ENCODE results near the gene IPPK.

IPPK gene

GRCh38 chr9:92669890-92670708, at the start of gene IPPK:
Gene IPPK (minus strand): TSS chr9:92670131. CDS start chr9:92669988, 143 bp downstream.
- peak; percentile 99 for DNase-seq (ENCODE audit: low spot score)

DNA sequence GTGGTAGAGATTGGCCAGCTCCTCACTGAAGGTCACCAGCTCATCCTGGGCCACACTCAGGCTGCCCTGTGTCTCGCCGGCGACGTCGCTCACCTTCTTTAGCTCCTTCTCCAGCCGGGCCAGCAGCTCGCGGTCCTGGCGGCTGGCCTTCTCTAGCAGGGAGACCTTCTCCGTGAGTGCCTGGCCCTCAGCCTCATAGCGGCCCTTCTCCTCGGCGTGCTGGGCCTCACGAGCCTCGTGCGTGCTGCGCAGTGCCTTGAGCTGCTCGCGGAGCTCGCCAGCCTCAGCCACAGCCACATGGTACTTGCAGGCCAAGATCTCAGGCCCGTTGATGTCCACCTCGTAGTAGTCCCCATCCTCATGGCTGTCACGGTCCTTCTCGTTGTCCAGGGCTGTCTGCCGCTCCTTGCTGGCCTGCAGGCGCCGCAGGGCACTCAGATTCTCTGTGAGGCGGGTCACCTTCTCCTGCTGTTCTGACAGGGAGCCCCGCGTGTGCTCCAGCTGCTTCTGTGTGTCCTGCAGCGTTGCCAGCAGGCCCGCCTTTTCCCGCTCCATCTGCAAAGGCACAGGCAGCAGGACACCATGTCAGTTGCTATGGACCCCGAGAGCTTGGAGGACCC, 49.2 kb upstream of the IPPK start:
- DNase-seq (ENCODE audit: low spot score): no peak

DNA sequence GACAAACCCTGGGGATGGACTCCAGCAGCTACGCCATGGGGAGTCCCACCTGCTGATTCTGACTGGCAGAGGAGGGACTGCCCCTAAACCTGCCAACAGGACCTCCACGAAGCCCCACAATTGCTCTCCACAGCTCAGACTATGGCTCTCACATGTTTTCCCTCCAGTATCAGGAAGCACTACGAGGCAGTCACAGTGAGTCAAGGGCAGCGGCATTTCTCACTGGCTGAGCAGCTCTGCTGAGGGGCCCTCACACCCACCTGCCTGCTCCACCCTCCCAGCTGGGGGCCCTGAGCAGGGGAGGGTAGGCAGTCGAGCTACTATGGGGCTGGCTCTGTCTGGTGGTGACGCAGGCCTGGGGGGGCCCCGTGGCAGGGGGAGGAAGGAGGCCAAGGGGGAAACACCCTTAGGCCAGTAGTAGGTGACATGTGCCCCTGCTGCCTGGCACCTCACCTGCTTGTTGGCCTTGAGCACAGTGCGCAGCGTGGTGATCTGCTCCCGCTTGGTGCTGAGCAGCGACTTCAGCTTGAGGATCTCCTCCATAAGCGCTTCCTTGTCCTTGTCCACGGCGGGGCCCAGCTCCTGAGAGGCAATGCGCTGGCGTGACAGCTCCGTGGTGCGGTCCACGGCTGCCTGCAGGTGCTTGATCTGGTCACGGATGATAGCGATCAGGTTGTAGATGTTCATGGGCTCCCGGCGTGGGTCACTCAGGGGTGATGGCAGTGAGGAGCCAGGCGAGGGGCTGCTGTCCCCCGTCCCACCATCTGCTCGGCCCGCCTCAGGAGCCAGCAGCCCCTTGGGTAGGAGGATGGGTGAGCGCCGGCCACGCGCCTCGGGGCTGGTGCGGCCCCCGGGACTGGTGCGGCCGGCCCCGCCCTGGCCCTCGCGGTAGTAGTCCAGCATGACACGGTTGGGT, 48.4 kb upstream of the IPPK start:
- DNase-seq (ENCODE audit: low spot score): no peak

DNA sequence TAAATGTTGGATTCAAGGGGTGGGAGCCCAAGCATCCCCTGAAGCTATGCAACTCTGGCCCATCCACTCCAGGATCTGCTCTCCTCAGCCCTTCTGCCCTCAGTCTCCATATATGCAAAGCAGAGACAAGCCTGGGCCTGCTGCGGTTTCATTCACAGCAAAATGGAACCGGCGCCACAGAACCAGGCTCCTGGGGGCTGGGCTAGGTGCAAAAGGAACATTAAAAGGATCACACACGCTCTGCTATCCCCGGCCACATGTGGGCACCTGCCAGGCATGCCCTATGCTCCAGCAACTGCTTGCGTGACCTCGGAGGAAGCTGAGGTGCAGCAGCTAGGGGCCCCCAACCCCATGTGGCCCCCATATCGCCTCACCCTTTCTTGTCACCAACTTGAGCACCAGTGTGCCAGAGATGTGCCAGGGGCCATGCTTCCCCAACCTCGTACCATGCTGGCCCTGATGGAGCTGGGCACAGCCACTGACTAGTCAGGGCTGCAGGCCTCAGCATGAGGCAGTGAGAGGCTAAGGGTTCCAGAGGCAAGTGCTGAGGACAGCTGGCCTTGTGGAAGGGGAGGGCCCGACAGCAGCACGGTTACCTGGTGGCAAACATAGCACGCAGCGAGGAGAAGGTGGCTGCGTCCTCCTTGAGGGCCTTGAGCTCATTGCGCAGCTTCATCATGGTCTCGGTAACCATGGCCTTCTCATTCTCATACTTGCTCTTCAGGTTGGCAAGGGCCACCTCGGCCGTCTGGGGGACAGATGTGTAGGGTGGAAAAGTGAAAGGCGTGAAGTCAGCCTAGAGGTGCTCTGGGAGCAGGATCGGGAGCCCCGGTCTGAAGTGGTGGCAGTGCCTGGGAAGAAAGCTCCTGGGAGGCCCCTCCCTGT, 47.5 kb upstream of the IPPK start:
- DNase-seq (ENCODE audit: low spot score): no peak

- DNase-seq (ENCODE audit: low spot score): peak; percentile 52
These were observed 46.6 kb upstream of the IPPK start for GRCh38 chr9:92716557-92716956.

GRCh38 chr9:92715488-92716231, 45.7 kb upstream of the IPPK start:
- no peak for DNase-seq (ENCODE audit: low spot score)

GRCh38 chr9:92714787-92715487, 45.0 kb upstream of the IPPK start:
- no peak for DNase-seq (ENCODE audit: low spot score)

- DNase-seq (ENCODE audit: low spot score): no peak
These were observed 44.1 kb upstream of the IPPK start for GRCh38 chr9:92714016-92714415.

DNA sequence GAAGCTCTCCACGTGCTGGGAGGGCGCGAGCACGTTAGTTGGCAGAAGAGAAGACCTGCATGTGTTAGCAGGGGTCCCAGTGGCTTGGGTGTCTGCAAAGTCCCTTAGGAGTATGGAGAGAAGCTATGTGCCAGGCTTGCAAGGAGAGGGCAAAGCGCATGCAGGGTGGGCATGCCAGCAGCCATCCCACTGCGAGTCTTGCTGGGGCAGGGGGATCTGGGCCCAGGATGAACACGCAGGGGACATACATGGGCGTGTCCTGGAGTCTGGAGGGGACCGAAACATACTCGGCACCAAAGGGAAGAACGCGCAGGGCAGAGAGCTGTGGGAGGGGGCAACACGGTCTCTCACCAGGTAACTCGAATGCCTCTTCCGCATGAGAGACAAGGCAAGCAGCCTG, 43.6 kb upstream of the IPPK start:
- no peak for DNase-seq (ENCODE audit: low spot score)

DNA sequence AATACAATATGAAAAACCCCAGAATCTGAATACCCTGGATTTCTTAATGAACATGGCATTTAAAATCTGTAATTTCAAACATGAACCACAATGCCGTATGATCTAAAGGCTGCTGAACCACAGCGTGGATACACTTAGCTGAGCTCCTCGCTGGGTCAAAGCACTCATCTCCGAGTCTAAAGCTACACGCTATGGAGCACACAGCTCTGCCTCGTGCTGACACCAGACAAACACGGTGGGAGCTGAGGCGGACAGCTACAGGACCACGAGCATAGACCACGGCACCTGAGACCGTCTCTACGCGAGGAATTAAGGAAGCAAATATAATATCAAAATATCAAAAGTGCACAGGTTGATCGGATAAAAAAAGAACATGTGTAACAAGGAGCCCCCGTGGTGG, 42.8 kb upstream of the IPPK start:
- no peak for DNase-seq (ENCODE audit: low spot score)

- DNase-seq (ENCODE audit: low spot score): no peak
These were observed 41.9 kb upstream of the IPPK start for GRCh38 chr9:92711844-92712243.

DNA sequence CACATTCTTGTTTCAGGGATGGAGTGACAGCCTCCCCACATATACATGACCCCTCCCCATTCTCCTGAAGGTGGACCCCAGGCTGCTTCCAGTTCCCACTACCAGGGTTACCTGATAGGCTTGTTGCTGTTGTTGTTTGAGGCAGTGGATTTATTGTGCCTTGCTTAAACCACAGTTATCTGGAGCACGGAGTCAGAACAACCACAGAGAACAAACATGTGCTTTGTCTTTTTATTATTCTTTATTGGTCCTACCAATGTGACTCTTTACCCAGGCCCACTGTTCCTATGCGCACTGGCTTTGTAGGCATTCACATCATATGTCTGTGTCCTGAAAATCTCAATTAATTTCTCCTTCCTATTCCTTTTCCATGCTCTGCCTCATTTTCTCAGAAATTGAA, 41.2 kb upstream of the IPPK start:
- no peak for DNase-seq (ENCODE audit: low spot score)

GRCh38 chr9:92710368-92710767, 40.4 kb upstream of the IPPK start:
- no peak for DNase-seq (ENCODE audit: low spot score)

GRCh38 chr9:92709954-92710353, 40.0 kb upstream of the IPPK start:
- DNase-seq (ENCODE audit: low spot score): no peak

DNA sequence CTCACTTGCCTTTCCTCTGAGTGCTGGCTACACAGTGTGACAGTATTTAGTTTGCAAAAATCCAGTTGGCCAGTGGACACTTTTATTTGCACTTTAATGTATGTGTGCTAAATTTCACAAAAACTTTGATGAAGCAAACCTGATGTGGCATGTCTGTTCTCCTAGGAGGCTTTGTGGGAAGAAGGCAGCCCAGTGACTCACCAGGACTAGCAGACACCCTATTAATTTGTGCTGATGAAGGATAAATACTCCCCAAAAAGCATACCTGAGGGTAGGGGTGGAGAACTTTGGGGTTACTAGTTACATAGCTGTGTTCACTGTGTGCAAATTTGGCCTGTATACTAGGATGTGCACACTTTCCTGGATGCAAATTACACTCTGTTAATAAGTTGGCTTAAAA, 39.3 kb upstream of the IPPK start:
- DNase-seq (ENCODE audit: low spot score): no peak

DNA sequence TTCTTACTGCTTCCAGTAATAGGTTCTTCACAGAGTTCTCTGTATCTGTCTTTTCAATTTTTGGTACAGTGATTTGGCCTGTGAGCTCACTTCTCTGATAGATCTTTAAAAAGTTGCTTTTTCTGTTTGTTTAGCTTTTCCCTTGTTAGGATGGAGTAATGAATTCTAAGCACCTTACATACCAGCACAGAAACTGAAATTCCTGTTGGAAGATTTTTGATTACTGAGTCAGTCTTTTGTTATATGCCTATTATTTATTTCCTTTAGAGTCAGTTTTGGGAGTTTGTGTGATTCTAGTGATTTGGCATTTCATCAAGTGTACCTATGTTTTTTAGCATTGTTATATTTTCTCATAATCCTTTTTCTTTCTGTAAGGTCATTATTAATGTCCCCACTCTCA, 37.6 kb upstream of the IPPK start:
- DNase-seq (ENCODE audit: low spot score): peak; percentile 26

- DNase-seq (ENCODE audit: low spot score): peak; percentile 43
These were observed 36.4 kb upstream of the IPPK start for GRCh38 chr9:92706218-92706940.

- DNase-seq (ENCODE audit: low spot score): no peak
These were observed 34.6 kb upstream of the IPPK start for GRCh38 chr9:92704528-92704927.

- no peak for DNase-seq (ENCODE audit: low spot score)
These were observed 26.7 kb upstream of the IPPK start for GRCh38 chr9:92696619-92697018.

DNA sequence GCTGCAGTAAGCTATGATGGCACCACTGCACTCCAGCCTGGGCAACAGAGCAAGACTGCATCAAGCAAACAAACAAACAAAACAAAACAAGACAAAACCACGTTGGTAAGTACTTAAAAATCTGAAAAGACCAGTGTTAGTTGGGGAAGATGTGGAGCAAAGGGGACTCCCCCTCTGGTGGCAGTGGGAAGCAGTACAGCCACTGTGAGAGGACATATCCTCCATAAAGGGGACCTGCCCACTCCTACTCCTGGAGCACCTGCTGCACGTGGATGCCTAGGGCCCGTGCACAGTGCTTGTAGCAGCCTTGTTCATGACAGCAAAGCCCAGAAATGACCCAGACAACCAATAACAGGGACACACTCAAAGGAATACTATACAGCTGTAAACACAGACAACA, 17.0 kb upstream of the IPPK start:
- DNase-seq (ENCODE audit: low spot score): no peak

Measured in kidney tubule cell (primary cell).